Uterus (tissue), 4 donors: ENCODE results near the gene SIPA1L3. TPM values are rescaled to one million over a fixed set of nuclear protein-coding genes. Genes with fewer than 3 reads are reported as not detected.

Experiments
- DNase-seq, 2 donors: peaks; one replicate each; pipeline ENCODE4 v3.0.0-alpha.2; 2019 to 2020
- H3K27ac ChIP-seq, 2 donors: fragments of 200-600 bp; sonication (generic); 1 replicate in 1 of 2; 2 replicates in 1 of 2; pipeline ENCODE4 v1.5.1; 2016 to 2018
- H3K27me3 ChIP-seq, 2 donors: fragments of 200-600 bp; sonication (generic); one replicate each; pipeline ENCODE4 v1.5.1; 2018 to 2019; ENCODE audit warnings: control low read depth in 1 of 2
- H3K36me3 ChIP-seq, 2 donors: fragments of 200-600 bp; sonication (generic); one replicate each; pipeline ENCODE4 v1.5.1; 2019; ENCODE audit warnings: control low read depth in 1 of 2
- H3K4me1 ChIP-seq, 2 donors: fragments of 200-600 bp; sonication (generic); one replicate each; pipeline ENCODE4 v1.5.1; 2018 to 2019; ENCODE audit warnings: control low read depth in 1 of 2
- H3K4me3 ChIP-seq, 2 donors: fragments of 200-600 bp; sonication (generic); 1 replicate in 1 of 2; 2 replicates in 1 of 2; pipeline ENCODE4 v1.5.1; 2018 to 2019; ENCODE audit warnings: mild to moderate bottlenecking in 1 of 2
- H3K9me3 ChIP-seq, 2 donors: fragments of 200-600 bp; sonication (generic); one replicate each; pipeline ENCODE4 v1.5.1; 2019; ENCODE audit warnings: control low read depth in 1 of 2
- CTCF ChIP-seq, 4 experiments: fragments of 200-600 bp in 2 of 4; fragments of 450-650 bp in 2 of 4; sonication (generic) in 2 of 4; IDR thresholded peaks; one replicate each; pipeline ENCODE4 v1.5.1; 2016 to 2019; ENCODE audit warnings: antibody characterized with exemption in 4 of 4, mild to moderate bottlenecking in 2 of 4, moderate library complexity in 1 of 4
- POLR2A ChIP-seq, 2 donors: fragments of 450-650 bp; IDR thresholded peaks; one replicate each; pipeline ENCODE4 v1.6.1; 2016; ENCODE audit warnings: antibody characterized with exemption in 2 of 2, mild to moderate bottlenecking in 1 of 2, moderate library complexity in 1 of 2
- intact Hi-C: fragments of 100-400 bp; cut with DNase I; formaldehyde crosslinking; loops from one replicate; pipeline ENCODE4 v1.15.1; 2023; ENCODE audit warnings: low total_unique reads
- total RNA-seq, 4 donors: library from RNA; depleted of rRNA in 3 of 4; stranded (reverse); fragments of >200 nt in 3 of 4; gene quantifications; one replicate each; pipeline versions ENCODE4 v1.1.0 to v1.2.4, GENCODE V29; 2014 to 2023
- donor health status: DM: yes; HTN: yes; CAD: no.

Gene SIPA1L3
- total RNA-seq, 4 donors from 2014 or later, result 11.5 to 41.8 (median 21.5) TPM

GRCh38 chr19:37947778-37948177 is 40.8 kb downstream of the SIPA1L3 start:
- H3K4me3 ChIP-seq, result no peak overlapping the region
- no peaks in the 10 kb centered on the region for H3K4me1 ChIP-seq
- DNase-seq, result no peak
- H3K27me3 ChIP-seq, result no peaks in the 10 kb centered on the region
- H3K36me3 ChIP-seq, result no peaks in the 10 kb centered on the region
- TF ChIP-seq POLR2A (IDR thresholded peaks at IDR 0.05), result no peak
- no peak for TF ChIP-seq CTCF (IDR thresholded peaks at IDR 0.05)
- intact Hi-C loops, result no loop called here
- no peak overlapping the region for H3K27ac ChIP-seq
- H3K9me3 ChIP-seq, result no peaks in the 10 kb centered on the region

- TF ChIP-seq CTCF (IDR thresholded peaks at IDR 0.05) (no peak), POLR2A (IDR thresholded peaks at IDR 0.05) (no peak)
- Histone ChIP-seq H3K9me3 (no peaks in the 10 kb centered on the region), H3K36me3 (no peaks in the 10 kb centered on the region)
These were observed 41.4 kb downstream of the SIPA1L3 start for GRCh38 chr19:37948362-37948761.

GRCh38 chr19:37950471-37951175 is 43.6 kb downstream of the SIPA1L3 start:
- Histone ChIP-seq H3K27ac (no peak overlapping the region), H3K36me3 (no peaks in the 10 kb centered on the region), H3K4me1 (no peaks in the 10 kb centered on the region), H3K4me3 (no peak overlapping the region), H3K27me3 (no peaks in the 10 kb centered on the region), H3K9me3 (no peaks in the 10 kb centered on the region)
- TF ChIP-seq POLR2A (IDR thresholded peaks at IDR 0.05) (no peak), CTCF (IDR thresholded peaks at IDR 0.05) (no peak)
- DNase-seq, result no peak
- intact Hi-C loops, result no loop called here

More at GRCh38 chr19:37948362-37948761, 41.4 kb downstream of the SIPA1L3 start:
- Histone ChIP-seq H3K27ac (no peak overlapping the region), H3K27me3 (no peaks in the 10 kb centered on the region), H3K4me1 (no peaks in the 10 kb centered on the region), H3K4me3 (no peak overlapping the region)
- intact Hi-C loops, result no loop called here
- DNase-seq, result no peak

GRCh38 chr19:37951816-37952210 is 44.8 kb downstream of the SIPA1L3 start:
- intact Hi-C loops, result no loop called here
- no peaks in the 10 kb centered on the region for H3K36me3 ChIP-seq
- no peak overlapping the region for H3K4me3 ChIP-seq
- TF ChIP-seq POLR2A (IDR thresholded peaks at IDR 0.05) (no peak), CTCF (IDR thresholded peaks at IDR 0.05) (no peak)
- no peak for DNase-seq
- no peaks in the 10 kb centered on the region for H3K4me1 ChIP-seq
- H3K27ac ChIP-seq, result no peak overlapping the region
- no peaks in the 10 kb centered on the region for H3K9me3 ChIP-seq
- H3K27me3 ChIP-seq, result no peaks in the 10 kb centered on the region

- H3K27ac ChIP-seq, result no peak overlapping the region
- H3K9me3 ChIP-seq, result no peaks in the 10 kb centered on the region
- no peaks in the 10 kb centered on the region for H3K36me3 ChIP-seq
- intact Hi-C loops, result no loop called here
- H3K4me3 ChIP-seq, result no peak overlapping the region
- DNase-seq, result no peak
- H3K4me1 ChIP-seq, result no peaks in the 10 kb centered on the region
- TF ChIP-seq POLR2A (IDR thresholded peaks at IDR 0.05) (no peak), CTCF (IDR thresholded peaks at IDR 0.05) (no peak)
- H3K27me3 ChIP-seq, result no peaks in the 10 kb centered on the region
These were observed 46.3 kb downstream of the SIPA1L3 start for GRCh38 chr19:37953171-37953917.
